Type B pancreatic cell (in vitro differentiated cells): ENCODE data around the gene KIF16B. TPM values are rescaled to one million over a fixed set of nuclear protein-coding genes. Genes with fewer than 3 reads are reported as not detected.

Experiments used
- DNase-seq: peaks from one replicate; pipeline ENCODE4 v3.0.0; 2021; ENCODE audit warnings: mixed read lengths; ENCODE audit not compliant: unreplicated experiment; ENCODE audit errors: extremely low spot score
- H3K27ac Mint-ChIP-seq: 2 replicates; pipeline ENCODE4 v1.8.0; 2021; ENCODE audit warnings: mild to moderate bottlenecking, mixed read lengths
- H3K27me3 Mint-ChIP-seq: 2 replicates; pipeline ENCODE4 v1.8.0; 2021; ENCODE audit warnings: mixed read lengths
- H3K36me3 Mint-ChIP-seq: 2 replicates; pipeline ENCODE4 v1.8.0; 2021; ENCODE audit warnings: mixed read lengths
- H3K4me1 Mint-ChIP-seq: one replicate; pipeline ENCODE4 v1.8.0; 2021; ENCODE audit warnings: mixed read lengths; ENCODE audit not compliant: unreplicated experiment
- H3K4me3 Mint-ChIP-seq: 2 replicates; pipeline ENCODE4 v1.8.0; 2021; ENCODE audit warnings: mild to moderate bottlenecking, mixed read lengths
- H3K9me3 Mint-ChIP-seq: 2 replicates; pipeline ENCODE4 v1.8.0; 2021; ENCODE audit warnings: mixed read lengths
- total RNA-seq: library from RNA; stranded (reverse); gene quantifications from 2 replicates; pipeline ENCODE4 v1.2.1, GENCODE V29; 2021; ENCODE audit warnings: low replicate concordance
- TF ChIP-seq, protein P1 (sequence below): fragments of 200-600 bp; sonication (generic); conservative IDR thresholded peaks from 2 replicates; pipeline ENCODE4 v1.5.0; 2021; ENCODE audit warnings: antibody characterized with exemption, mild to moderate bottlenecking

The KIF16B gene
- total RNA-seq, 1 donor from 2014 or later, result 10.3 TPM

DNA sequence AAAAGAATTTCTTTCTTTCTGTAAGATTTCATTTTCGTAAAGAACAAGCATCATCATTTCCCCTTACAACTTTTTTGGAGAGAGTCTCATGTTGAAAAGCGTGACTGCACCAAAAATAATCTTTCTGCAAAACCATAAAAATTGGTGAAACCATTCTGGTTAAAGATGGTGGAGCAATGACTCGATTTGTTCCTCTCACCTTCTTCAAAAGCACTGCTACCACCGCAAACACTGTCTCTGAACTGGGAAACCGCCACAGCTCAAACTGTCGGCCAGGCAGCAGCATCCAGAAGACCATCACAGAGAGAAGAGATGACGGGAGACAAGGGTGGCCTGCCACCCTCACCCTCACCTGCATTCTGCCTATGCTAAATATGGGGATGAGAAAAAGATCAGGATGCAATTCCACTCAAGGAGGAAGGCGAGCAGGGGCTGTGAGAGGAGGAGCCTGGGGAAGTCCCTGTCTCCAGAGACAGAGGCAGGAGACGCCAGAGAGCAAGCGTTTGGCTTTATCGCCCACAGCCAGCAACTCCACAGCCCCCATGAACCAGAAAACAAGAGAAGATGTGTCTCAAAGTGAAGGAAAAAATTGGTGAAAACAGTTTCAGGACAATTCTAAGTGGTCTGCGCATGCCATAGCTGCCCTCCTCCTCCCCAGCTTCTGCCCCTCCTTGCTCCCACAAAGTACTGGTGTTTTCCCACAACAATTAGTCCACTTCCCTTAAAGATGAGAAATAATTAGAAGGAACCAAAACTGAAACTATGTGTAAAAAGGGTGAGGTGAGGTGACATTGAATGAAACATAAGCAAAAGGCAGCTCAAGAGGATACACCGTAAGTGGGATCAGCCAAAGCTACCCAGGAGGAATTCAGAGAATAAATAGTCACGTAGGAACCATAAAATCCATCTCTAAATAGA, 255.5 kb downstream of the KIF16B start:
- no peaks in the 10 kb centered on the region for H3K9me3 Mint-ChIP-seq
- H3K4me3 Mint-ChIP-seq, result no peak overlapping the region
- TF ChIP-seq, protein P1, sequence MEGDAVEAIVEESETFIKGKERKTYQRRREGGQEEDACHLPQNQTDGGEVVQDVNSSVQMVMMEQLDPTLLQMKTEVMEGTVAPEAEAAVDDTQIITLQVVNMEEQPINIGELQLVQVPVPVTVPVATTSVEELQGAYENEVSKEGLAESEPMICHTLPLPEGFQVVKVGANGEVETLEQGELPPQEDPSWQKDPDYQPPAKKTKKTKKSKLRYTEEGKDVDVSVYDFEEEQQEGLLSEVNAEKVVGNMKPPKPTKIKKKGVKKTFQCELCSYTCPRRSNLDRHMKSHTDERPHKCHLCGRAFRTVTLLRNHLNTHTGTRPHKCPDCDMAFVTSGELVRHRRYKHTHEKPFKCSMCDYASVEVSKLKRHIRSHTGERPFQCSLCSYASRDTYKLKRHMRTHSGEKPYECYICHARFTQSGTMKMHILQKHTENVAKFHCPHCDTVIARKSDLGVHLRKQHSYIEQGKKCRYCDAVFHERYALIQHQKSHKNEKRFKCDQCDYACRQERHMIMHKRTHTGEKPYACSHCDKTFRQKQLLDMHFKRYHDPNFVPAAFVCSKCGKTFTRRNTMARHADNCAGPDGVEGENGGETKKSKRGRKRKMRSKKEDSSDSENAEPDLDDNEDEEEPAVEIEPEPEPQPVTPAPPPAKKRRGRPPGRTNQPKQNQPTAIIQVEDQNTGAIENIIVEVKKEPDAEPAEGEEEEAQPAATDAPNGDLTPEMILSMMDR, result no peak
- no peaks in the 10 kb centered on the region for H3K27me3 Mint-ChIP-seq
- peaks cover 23% of the 10 kb centered on the region for H3K36me3 Mint-ChIP-seq
- no peak overlapping the region for H3K27ac Mint-ChIP-seq
- H3K4me1 Mint-ChIP-seq, result no peaks in the 10 kb centered on the region
- no peak for DNase-seq

DNA sequence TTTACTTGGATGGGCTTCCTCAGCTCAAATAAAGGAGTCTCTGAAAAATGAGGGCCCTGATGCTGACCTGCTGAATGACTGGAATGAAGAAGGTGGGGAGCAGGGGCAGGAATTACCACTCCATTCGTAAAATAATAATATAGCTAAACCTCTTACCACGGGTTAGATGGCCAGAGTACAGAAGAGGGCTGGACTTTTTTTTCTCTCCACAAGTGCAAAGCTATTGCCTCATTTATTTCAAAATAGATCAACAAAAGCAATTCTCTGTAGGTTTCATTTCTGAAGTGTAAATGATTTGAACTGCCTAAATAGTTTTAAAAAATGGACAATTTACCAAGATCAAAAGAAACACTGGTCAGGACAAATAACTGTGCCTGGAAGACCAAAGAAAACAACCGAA, 256.7 kb downstream of the KIF16B start:
- TF ChIP-seq, protein P1, result no peak
- H3K27ac Mint-ChIP-seq, result no peak overlapping the region
- no peak overlapping the region for H3K4me3 Mint-ChIP-seq
- H3K9me3 Mint-ChIP-seq, result no peaks in the 10 kb centered on the region
- no peaks in the 10 kb centered on the region for H3K4me1 Mint-ChIP-seq
- peaks cover 29% of the 10 kb centered on the region for H3K36me3 Mint-ChIP-seq
- DNase-seq, result no peak
- no peaks in the 10 kb centered on the region for H3K27me3 Mint-ChIP-seq

GRCh38 chr20:16314748-16315159, 258.5 kb downstream of the KIF16B start:
- Mint-ChIP-seq H3K27me3 (no peaks in the 10 kb centered on the region), H3K9me3 (no peaks in the 10 kb centered on the region), H3K4me1 (no peaks in the 10 kb centered on the region), H3K4me3 (no peak overlapping the region), H3K36me3 (peaks cover 41% of the 10 kb centered on the region), H3K27ac (no peak overlapping the region)
- DNase-seq, result no peak
- TF ChIP-seq, protein P1, result no peak

GRCh38 chr20:16314320-16314719, 258.9 kb downstream of the KIF16B start:
- Mint-ChIP-seq H3K36me3 (peaks cover 43% of the 10 kb centered on the region), H3K27ac (no peak overlapping the region), H3K27me3 (no peaks in the 10 kb centered on the region), H3K9me3 (no peaks in the 10 kb centered on the region), H3K4me3 (no peak overlapping the region), H3K4me1 (no peaks in the 10 kb centered on the region)
- DNase-seq, result no peak
- TF ChIP-seq, protein P1, result no peak

GRCh38 chr20:16313917-16314316, 259.3 kb downstream of the KIF16B start:
- no peak for DNase-seq
- TF ChIP-seq, protein P1, result no peak
- no peaks in the 10 kb centered on the region for H3K27me3 Mint-ChIP-seq
- H3K4me3 Mint-ChIP-seq, result no peak overlapping the region
- no peaks in the 10 kb centered on the region for H3K9me3 Mint-ChIP-seq
- H3K36me3 Mint-ChIP-seq, result peaks cover 43% of the 10 kb centered on the region
- H3K27ac Mint-ChIP-seq, result no peak overlapping the region
- no peaks in the 10 kb centered on the region for H3K4me1 Mint-ChIP-seq
